ENCODE data around the gene CASP2.

- TF ChIP-seq CTCF (conservative IDR thresholded peaks at IDR 0.05) (no peak), EZH2 (IDR thresholded peaks at IDR 0.05; ENCODE audit: low read depth) (no peak)
Measured at GRCh38 chr7:143245123-143245522, 43.0 kb upstream of the CASP2 start.
